ENCODE results near the gene TMEM179.

DNA sequence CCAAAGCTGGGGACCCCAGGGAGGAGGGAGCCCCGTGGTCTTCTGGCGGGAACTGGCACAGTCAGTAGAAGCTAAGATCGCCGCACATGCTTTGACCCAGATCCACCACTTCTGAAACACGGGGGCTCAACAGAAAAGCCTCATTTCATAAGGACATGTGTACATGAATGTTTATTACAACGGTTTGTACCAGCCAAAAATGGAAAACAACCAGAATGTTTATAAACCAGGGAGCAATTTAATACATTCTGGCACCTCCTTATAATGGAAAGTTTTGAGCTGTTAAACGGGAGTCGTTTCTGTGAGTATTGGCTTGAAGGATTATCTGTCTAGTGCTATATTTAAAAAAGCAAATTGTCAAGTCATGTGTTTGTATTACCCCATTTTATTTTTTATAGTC is 7.3 kb upstream of the TMEM179 start:
- TF ChIP-seq, protein P1, sequence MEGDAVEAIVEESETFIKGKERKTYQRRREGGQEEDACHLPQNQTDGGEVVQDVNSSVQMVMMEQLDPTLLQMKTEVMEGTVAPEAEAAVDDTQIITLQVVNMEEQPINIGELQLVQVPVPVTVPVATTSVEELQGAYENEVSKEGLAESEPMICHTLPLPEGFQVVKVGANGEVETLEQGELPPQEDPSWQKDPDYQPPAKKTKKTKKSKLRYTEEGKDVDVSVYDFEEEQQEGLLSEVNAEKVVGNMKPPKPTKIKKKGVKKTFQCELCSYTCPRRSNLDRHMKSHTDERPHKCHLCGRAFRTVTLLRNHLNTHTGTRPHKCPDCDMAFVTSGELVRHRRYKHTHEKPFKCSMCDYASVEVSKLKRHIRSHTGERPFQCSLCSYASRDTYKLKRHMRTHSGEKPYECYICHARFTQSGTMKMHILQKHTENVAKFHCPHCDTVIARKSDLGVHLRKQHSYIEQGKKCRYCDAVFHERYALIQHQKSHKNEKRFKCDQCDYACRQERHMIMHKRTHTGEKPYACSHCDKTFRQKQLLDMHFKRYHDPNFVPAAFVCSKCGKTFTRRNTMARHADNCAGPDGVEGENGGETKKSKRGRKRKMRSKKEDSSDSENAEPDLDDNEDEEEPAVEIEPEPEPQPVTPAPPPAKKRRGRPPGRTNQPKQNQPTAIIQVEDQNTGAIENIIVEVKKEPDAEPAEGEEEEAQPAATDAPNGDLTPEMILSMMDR (IDR thresholded peaks at IDR 0.05) = no peak
- no peak for TF ChIP-seq POLR2A (IDR thresholded peaks at IDR 0.05)

All from uterus (tissue), 2 donors.